ENCODE measurements around the gene SORBS2.

The SORBS2 gene

GRCh38 chr4:185840201-185840600 is 28.2 kb upstream of the SORBS2 start:
- no peak for DNase-seq (ENCODE audit: low read depth)
- no peak overlapping the region for H3K4me3 ChIP-seq (ENCODE audit: low read depth, low read length)
- no peak for TF ChIP-seq MYC (IDR thresholded peaks at IDR 0.05; ENCODE audit: low read depth, low read length)
- no peak for TF ChIP-seq CTCF (IDR thresholded peaks at IDR 0.05; ENCODE audit: low read depth, low read length)
- no peak for TF ChIP-seq POLR2A (IDR thresholded peaks at IDR 0.05; ENCODE audit: extremely low read depth, insufficient read length)
- no peak for TF ChIP-seq MAX (IDR thresholded peaks at IDR 0.05; ENCODE audit: low read depth, low read length)

- no peak for DNase-seq (ENCODE audit: low read depth)
- TF ChIP-seq POLR2A (IDR thresholded peaks at IDR 0.05; ENCODE audit: extremely low read depth, insufficient read length) (no peak), MYC (IDR thresholded peaks at IDR 0.05; ENCODE audit: low read depth, low read length) (no peak), CTCF (IDR thresholded peaks at IDR 0.05; ENCODE audit: low read depth, low read length) (no peak), MAX (IDR thresholded peaks at IDR 0.05; ENCODE audit: low read depth, low read length) (no peak)
- no peak overlapping the region for H3K4me3 ChIP-seq (ENCODE audit: low read depth, low read length)
Observed at GRCh38 chr4:185839770-185840169, 27.8 kb upstream of the SORBS2 start.

- no peak overlapping the region for H3K4me3 ChIP-seq (ENCODE audit: low read depth, low read length)
- DNase-seq (ENCODE audit: low read depth) = no peak
- TF ChIP-seq MAX (IDR thresholded peaks at IDR 0.05; ENCODE audit: low read depth, low read length) (no peak), CTCF (IDR thresholded peaks at IDR 0.05; ENCODE audit: low read depth, low read length) (no peak), POLR2A (IDR thresholded peaks at IDR 0.05; ENCODE audit: extremely low read depth, insufficient read length) (no peak), MYC (IDR thresholded peaks at IDR 0.05; ENCODE audit: low read depth, low read length) (no peak)
Observed at GRCh38 chr4:185839194-185839712, 27.3 kb upstream of the SORBS2 start.

GRCh38 chr4:185838514-185839193 is 26.7 kb upstream of the SORBS2 start:
- TF ChIP-seq CTCF (IDR thresholded peaks at IDR 0.05; ENCODE audit: low read depth, low read length) = no peak
- no peak for TF ChIP-seq POLR2A (IDR thresholded peaks at IDR 0.05; ENCODE audit: extremely low read depth, insufficient read length)
- no peak for TF ChIP-seq MYC (IDR thresholded peaks at IDR 0.05; ENCODE audit: low read depth, low read length)
- TF ChIP-seq MAX (IDR thresholded peaks at IDR 0.05; ENCODE audit: low read depth, low read length) = no peak
- no peak overlapping the region for H3K4me3 ChIP-seq (ENCODE audit: low read depth, low read length)
- DNase-seq (ENCODE audit: low read depth) = no peak

GRCh38 chr4:185838104-185838452 is 26.1 kb upstream of the SORBS2 start:
- no peak for TF ChIP-seq CTCF (IDR thresholded peaks at IDR 0.05; ENCODE audit: low read depth, low read length)
- TF ChIP-seq POLR2A (IDR thresholded peaks at IDR 0.05; ENCODE audit: extremely low read depth, insufficient read length) = no peak
- TF ChIP-seq MYC (IDR thresholded peaks at IDR 0.05; ENCODE audit: low read depth, low read length) = no peak
- TF ChIP-seq MAX (IDR thresholded peaks at IDR 0.05; ENCODE audit: low read depth, low read length) = no peak

More at GRCh38 chr4:185838104-185838452, 26.1 kb upstream of the SORBS2 start:
- DNase-seq (ENCODE audit: low read depth) = no peak
- no peak overlapping the region for H3K4me3 ChIP-seq (ENCODE audit: low read depth, low read length)

Measured in NB4 (cell line).